NCI-H2227 treated with DMSO at 0.1 percent for 48 hours (cell line): Measurements from ENCODE around the gene NR2F6.

Source experiments
- DNase-seq: peaks from one replicate; lab custom pipeline; 2025; lab: John Stamatoyannopoulos, UW

Gene NR2F6

DNA sequence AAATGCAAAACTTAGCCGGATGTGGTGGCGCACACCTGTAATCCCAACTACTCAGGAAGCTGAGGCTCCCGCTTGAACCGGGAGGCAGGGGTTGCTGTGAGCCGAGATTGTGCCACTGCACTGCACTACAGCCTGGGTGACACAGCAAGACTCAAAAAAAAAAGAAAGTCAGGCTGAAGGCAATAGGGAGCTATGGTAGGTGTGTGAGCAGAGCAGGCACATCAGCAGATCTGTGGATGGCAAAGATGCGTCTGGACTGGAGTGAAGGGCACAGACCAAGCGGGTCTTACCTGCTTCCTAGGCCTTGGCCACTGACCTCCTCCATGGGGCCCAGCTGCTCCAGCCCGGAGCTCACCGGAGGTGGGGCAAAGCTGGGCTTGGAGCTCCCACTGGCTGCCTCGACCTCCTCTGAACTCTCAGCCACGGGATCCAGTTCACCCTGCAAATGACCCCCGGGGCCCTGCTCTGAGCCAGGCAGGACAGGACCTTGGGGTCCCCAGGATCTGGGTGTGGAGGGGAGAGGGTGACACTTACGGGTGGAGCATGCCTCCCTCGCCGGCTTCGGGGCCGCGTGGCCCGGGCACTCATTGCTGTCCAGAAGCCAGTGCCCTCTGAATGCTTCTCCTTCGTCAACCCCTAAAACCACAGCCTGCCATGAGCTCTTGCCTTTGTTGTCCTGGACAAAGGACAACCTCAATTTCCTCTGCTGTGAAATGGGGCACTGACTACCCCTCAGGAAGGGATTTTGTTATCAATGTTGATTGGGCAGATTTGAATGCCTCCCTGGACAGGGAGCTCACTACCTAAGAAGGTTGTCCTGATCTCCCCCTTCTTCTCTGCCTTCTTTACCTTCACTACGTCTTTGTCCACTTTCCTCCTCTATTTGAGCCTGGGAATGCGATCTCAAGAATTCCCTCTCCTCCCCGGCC, 18.3 kb upstream of the NR2F6 start:
- DNase-seq, result no peak

DNA sequence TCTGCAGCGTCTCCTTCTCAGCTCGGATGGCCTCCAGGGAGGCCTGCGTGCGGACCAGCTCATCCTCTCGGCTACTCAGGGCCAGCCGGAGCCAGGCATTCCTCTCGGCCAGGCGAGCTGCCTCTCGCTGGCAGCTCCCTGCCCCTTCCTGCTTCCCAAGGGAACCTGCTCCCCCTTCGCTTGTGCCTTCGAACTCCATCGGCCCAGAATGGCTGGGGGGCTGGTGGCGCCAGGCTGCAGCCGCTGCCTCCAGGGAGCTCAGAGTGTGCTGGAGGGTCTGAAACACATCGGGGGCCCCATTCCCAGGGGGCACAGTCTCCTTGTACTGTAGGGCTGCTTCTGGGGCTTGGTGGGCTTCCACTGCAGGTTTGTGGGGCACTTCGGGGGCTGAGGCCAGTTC, 16.8 kb upstream of the NR2F6 start:
- DNase-seq, result no peak

DNA sequence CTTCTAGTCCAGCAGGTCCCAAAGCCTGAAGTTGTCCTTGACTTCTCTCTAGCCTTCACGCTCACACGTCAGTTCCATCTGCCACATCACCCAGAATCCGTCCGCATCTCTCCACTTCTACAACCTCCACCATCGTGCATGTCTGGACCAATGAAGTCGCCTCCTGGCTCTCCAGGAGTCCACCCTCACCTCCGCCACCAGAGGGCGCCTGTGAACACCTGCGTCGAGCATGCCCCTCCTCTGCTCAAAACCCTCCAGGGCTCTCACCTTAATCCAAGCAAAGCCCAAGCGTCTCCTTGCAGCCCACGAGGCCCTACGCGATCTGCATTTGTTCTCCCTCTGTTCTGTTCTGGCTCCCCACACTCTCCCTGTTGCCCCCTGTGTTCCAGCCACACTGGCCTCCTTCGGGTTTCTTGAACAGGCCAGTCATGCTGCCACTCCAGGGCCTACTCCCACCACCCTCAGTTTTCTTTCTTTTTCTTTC, 15.2 kb upstream of the NR2F6 start:
- DNase-seq, result no peak

GRCh38 chr19:17259934-17260333, 14.2 kb upstream of the NR2F6 start:
- no peak for DNase-seq

DNA sequence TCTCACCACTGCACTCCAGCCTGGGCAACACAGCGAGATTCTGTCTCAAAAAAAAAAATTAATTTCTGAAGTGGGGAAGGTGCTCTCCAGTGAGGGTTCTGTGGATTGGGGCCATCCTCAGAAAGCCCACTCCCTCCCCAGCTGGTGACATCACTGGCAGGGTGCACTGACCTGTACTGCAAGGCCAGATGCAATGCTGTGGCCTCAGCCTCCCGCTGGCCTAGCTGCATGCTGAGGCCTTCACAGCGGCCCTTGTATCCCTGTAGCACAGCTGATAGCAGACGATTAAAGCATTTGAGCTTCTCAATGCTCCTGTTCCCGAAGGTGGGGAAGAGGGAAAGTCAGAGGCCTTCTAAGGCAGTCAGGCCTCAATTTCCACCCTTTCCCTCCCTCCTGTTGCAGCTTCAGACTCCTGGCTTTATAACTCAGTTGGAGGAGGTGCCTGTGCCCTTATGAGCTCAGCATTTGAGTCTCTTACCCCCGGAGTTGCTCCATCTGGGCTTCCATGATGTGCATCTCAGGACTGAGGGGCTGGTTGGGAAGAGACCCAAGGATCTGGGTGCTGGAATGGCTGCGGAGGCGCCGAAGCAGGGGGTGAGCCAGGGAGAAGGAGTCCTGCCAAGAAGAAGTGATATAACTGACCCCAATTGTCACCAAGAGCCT, 13.5 kb upstream of the NR2F6 start:
- DNase-seq, result no peak

DNA sequence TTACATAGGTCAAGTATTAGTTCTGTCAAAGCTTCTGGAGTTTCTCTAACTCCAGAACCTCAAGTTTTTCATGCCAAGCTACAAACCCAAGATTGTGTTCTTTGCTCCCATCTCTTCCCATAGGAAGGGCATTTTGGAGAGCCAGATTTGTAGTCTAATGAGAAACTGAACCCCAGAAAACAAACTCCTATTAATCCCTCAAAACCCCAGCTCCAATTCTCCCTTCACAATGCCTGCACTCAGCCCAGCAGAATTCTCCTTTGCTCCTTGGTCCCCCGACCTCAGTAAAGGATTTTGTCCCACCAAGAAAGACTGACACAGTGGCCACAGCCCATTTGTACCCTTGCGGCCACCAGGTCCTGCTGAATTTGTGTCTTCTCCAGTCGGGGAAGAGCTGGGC, 10.4 kb upstream of the NR2F6 start:
- DNase-seq, result no peak

DNA sequence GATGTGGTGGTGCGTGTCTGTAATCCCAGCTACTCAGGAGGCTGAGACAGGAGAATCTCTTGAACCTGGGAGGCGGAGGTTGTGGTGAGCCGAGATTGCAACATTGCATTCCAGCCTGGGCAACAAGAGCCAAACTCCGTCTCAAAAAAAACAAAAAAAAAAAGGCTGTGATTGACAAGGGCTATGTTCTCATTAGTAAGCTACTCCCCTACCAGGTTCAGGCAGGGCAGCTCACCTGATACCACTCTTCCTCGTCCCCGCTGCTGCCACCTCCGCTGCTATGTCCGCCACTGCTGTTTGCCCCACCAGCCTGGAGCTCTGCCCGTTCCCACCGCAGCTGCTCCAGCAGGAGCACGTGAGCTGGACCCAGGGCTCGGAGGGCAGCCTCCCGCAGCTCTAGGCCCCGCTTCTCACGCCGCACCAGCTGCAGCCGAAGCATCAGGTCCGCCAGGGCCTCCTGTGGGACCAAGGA, 9.5 kb upstream of the NR2F6 start:
- DNase-seq, result peak; percentile 30

GRCh38 chr19:17254636-17255035, 8.9 kb upstream of the NR2F6 start:
- no peak for DNase-seq

DNA sequence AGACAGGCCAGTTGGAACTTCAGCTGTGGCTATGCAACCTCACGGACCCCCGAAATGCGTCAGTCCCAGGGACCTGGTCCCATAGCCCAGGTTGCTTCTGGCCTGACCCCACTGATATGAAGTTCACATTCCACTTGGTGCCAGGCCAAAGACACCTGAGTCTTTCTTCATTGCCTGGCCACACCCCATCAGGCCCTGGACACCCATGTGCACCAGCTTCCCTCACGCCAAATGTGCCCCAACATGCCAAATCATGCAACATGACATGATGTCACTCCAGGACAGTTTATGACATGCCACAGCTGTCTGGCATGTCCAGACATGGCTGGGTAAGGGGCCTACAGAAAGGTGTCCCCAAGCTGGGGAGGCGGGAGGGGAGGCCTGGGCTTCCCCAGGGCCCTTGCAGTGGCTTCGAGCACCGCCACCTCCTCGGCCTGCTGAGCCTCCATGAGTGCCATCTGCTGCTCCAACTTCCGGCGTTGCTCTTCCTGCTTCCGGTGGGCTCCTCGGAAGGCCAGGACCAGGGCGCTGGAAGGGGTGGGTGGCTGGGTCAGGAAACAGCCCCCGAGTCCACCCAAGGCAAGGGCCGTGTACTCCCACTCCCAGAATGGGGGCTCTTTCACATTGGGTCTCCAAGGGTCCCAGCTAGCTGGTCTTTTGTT, 4.3 kb upstream of the NR2F6 start:
- no peak for DNase-seq

DNA sequence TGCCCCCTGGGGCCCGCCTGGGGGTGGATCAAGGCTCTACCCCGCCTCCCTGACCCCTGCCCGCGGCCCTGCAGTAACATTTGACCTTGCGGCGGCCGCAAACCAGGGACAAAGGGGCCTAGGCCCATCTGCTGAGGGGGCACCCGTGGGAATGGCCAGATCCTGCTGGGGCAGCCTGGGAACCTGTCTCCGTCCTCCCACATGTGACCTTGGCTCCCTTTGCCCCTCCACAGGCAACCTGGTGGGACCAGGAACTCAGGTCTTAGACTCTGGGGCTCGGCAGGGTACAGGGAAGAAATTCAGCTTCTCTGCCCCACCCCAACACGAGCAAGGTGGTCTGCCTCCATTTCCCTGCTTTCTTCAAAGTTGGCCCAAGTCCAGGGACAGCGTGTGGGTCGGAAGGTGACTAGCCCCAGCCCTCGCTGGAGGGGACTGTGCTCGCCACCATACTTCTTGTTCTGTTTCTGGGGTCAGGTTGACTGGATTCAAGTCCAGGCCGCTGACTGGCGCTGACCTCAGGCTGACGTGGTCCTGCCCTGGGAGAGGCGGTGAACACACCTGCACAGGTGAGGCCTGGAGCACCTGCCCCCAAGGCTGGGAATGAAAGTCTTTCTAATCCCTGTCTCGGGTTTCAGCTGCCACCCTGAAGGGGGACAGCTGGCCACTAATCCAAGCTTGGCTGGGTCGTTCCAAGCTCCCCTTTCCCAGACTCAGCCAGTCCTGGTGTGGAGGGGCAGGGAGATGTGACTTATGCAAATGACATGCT, 2.5 kb upstream of the NR2F6 start:
- DNase-seq, result no peak

DNA sequence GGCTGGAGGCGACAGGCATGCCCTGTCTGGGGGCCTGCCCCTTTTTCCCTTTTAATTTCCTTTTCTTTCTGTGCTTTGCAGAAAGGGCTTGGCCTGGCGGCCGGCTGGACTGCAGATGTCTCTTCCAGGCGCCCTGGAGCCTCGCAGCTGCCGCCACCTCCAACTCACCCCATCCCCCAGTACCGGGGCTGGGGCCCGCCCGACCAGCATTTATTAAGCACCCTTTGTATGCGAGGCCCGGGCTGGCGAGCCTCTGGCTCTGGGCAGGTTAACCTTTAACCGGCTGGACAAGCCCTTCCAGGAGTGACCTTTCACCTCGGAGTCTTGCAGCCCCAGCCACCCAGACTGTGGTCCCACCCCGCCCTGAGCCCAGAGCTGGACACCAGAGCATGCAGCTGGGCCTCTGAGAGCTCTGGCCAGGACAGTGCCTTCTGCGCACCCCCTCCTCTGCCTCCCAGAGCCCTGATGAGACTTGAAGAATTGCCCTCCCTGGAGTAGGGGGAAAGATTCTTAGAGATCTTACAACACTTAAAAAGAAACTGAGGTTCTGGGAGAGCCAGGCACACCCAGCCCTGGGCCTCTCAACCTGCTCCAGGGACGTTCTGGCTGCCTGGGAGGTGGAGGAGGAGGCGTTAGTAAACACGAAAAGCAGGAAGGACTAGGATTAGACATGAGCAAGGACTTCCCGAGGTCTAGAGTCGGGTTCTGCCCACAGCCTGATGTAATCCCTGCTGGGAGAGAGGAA, 1.1 kb upstream of the NR2F6 start:
- DNase-seq, result no peak

DNA sequence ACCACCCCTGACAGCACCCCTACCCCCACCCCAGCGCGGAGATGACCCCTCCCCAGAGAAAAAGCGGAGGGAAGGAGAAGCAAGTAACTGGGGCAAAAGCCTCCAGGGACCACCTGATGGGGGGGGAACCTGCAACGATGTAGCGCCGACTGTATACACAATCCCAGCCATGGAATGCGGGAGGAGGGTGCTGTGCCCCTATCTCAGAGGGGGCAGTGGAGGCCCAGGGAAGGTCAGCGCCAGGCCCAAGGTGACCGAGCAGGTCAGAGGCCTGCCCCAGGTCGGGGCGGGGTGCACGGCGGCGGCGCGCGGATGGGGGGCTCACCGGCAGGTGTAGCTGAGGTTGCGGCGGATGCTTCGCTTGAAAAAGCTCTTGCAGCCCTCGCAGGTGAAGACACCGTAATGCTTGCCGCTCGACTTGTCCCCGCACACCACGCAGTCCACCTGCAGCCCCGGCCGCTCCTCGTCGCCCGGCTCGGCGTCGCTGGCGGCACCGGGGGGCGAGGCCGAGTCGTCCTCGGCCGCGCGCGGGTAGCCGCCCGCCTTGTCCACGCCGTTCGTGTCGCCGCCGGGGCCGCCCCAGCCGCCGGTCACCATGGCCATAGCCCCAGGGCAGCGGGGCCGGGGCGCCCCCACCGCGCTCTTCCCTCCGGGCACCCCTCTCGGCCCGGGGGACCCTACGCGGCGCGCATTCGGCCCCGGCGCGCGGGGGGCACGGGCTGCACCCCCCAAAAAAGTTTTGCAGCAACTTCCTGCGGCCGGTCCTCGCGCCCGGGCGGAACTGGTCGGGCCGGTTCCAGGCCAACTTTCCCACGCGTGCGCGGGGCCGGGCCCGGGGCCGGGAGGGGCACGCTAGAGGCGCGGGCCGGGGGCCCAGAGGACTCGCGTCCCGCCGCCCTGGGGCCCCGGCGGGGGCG, 843 bp downstream of the NR2F6 start:
- DNase-seq, result no peak

GRCh38 chr19:17243830-17244617, 1.7 kb downstream of the NR2F6 start:
- no peak for DNase-seq

DNA sequence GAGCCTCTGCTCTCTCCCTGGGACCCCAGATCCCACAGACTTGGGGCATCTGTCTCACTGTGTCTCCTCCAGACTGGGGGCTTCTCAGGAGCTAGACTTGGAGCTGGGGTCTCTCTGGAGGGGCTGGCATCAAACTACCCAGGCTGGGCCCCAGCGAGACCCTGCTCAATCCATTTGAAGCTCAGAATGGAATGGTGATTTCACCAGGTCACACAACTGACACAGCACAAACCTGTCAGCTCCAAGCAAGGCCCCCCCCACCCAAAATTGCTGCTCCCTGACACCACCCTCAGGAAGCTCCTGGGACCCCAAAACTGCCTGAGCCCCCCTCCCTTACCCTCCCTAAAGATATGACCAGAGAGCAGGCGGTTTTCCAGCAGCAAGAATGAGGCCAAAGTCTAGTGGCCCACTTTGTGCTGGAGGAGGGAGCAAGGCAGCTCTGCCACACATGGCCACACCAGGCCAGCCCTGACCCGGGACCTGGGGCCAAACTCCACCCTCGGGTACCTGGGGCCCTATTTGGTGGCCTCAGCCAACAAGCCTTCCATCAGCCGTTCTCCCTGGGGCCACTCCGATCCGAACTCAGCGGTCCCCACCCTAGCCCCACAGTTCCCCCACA, 2.4 kb downstream of the NR2F6 start:
- DNase-seq, result no peak

DNA sequence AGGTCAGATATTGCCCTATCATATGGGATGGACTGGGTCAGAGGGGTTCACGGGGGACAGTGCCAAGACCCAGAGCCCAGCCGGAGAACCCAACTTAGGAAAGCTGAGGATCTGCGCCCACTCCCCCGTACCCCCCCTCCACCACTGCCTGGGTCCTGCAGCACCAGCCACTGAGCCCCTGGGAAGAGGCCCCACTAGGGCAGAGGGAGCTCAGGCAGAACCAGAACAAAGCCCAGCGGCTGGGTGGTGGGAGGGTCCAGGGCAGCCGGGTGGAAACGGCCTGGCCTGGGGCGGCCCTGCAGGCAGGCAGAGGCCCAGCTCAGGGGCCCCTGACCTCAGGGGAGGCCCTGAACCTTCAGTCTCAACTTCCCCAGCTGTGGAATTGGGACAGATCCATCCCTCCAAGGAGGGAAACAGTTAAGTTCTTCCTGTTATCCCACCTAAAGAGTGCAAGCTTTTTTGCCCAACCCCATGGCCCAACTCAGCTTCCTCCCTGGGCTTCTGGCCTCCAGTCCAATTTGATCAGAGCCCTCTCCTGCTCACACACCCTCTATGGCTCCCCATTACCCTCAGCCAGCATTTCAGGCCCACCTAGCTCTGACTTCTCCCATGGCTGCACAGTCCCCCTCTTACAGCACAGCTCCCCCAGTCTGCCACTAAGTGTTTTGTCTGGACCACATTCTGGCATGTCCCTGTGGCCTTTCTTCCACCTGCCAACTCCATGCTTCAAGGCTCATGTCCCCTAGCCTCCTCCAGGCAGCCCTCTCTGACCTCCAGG, 3.1 kb downstream of the NR2F6 start:
- no peak for DNase-seq

- DNase-seq, result no peak
Measured at GRCh38 chr19:17240826-17241399, 4.8 kb downstream of the NR2F6 start.

DNA sequence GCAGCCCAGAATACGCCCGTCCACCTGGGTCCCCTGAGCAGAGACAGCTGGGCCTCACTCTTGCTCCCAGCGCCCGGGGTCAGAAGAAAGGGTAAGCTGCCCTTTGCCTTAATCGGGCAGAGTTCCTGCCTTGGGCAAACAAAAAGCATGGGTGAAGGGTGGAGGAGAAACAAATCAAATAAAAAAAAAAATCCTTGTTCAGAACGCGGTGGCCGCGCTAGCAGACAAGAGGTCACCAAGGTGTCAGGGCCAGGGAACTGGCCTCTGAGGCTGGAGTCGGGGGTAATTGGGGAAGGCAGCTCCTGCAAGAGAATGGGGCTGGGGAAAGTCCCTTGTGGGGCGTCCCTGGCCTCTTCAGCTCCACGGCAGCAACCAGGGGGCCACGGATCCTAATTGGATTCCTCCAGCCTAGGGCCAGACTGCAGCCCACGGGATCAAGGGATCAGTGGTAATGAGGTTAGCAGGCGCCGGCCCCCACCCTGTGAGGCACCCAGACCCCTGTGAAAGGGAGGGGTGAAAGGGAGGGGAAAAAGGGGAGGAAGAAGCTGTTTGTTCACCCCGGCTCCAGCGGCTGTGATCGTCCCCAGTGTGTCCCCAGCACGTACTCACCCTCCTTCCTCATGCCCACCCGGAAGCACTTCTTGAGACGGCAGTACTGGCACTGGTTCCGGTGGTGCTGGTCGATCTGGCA, 5.5 kb downstream of the NR2F6 start:
- DNase-seq, result no peak
